ENCODE data around the gene PAQR4. TPM values are rescaled to one million over a fixed set of nuclear protein-coding genes. Genes with fewer than 3 reads are reported as not detected.

The PAQR4 gene
- total RNA-seq (1 to 10 TPM; 1.5 to 1.7 TPM), polyA plus RNA-seq (under 1 TPM; 0.77 to 0.81 TPM)

DNA sequence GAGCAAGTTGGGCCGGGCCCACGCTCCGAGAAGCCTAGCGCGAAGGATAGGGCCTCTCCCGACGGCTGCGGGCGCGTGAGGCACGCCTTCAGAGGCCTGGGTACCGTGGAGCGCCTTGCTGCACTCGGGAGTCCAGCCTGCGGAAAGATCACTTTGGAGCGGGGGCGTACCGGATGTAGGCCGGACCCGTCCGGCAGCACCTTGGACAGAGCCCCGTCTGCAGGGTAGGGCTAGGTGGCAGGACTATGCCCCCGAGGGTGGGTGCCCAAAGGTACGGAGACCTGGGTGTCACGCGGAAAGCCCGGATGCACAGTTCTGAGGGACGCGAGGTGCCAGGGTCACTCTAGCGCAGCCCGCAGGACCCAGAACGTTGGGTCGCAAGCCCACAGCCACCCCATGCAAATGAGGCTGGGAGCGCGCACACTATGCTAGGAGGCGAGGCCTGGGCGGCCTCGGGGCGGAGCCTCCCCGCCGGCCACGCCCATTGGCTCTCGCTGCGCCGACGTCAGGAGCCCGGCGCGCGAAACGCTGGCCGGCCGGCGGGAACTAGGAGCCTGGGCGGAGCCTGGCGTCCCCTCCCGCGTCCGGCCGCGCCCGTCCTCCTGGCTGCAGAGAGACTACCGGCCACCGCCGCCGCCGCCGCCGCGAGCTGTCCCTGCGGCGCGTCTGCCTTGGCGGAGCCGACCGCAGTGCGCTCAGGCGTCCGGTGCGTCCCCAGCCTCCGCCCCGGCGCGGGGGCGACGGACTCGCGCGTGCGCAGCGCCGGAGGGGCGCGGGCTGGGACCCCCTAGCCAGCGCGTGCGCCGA, at the start of gene PAQR4:
Gene PAQR4 (plus strand): TSS at position 611 of the 807 bp plus-strand sequence. CDS start 327 bp downstream, outside the sequence.
- H3K27ac ChIP-seq (ENCODE audit: low read depth, low read length): peak within 1 kb of the TSS; percentile 26
- peak within 1 kb of the TSS; percentile 28 to 64 for H3K4me3 ChIP-seq (ENCODE audit: low read length in 2 of 2)
- H3K27ac Mint-ChIP-seq: peak within 1 kb of the TSS in 3 of 7 donors; percentile 52 to 78 (median 62)
- peak; percentile 67 to 79 (median 76) for DNase-seq
- H3K27me3 ChIP-seq (ENCODE audit: insufficient read depth, low read length): peaks cover 23% of the 10 kb centered on the region
- ChIA-PET POLR2A (ENCODE audit: partially characterized antibody) (interaction anchor here (6.8 kb wide), 1 partner anchor 13 kb away, joined by 49 read pairs; the partner anchor contains the start of gene PKMYT1), CTCF (ENCODE audit: partially characterized antibody) (interaction anchor here (0.7 to 1.3 kb wide), 2 partner anchors 22 to 61 kb away, joined by 3 read pairs; no protein-coding TSS in a partner anchor)
- no peaks in the 10 kb centered on the region for H3K36me3 ChIP-seq (ENCODE audit: insufficient read depth, low read length)
- H3K4me3 Mint-ChIP-seq: peak within 1 kb of the TSS; percentile 68 to 84 (median 78)
- no peaks in the 10 kb centered on the region for H3K36me3 Mint-ChIP-seq
- H3K9me3 Mint-ChIP-seq: peaks cover 0 to 3% (median 0%) of the 10 kb centered on the region in 8 donors
- peaks cover 44% of the 10 kb centered on the region for H3K4me1 ChIP-seq (ENCODE audit: insufficient read depth, low read length)
- intact Hi-C loops (cut with micrococcal nuclease): loop anchor here (1.0 to 5.0 kb wide), 2 partner anchors 11 to 87 kb away; partner anchors contain the start of genes FLYWCH2 and PKMYT1
- peaks cover 3 to 33% (median 20%) of the 10 kb centered on the region in 4 donors for H3K4me1 Mint-ChIP-seq
- no peaks in the 10 kb centered on the region for H3K9me3 ChIP-seq (ENCODE audit: control insufficient read depth in 1 of 2, low read length in 2 of 2)
- H3K27me3 Mint-ChIP-seq: peaks cover 8 to 15% of the 10 kb centered on the region in 2 donors

DNA sequence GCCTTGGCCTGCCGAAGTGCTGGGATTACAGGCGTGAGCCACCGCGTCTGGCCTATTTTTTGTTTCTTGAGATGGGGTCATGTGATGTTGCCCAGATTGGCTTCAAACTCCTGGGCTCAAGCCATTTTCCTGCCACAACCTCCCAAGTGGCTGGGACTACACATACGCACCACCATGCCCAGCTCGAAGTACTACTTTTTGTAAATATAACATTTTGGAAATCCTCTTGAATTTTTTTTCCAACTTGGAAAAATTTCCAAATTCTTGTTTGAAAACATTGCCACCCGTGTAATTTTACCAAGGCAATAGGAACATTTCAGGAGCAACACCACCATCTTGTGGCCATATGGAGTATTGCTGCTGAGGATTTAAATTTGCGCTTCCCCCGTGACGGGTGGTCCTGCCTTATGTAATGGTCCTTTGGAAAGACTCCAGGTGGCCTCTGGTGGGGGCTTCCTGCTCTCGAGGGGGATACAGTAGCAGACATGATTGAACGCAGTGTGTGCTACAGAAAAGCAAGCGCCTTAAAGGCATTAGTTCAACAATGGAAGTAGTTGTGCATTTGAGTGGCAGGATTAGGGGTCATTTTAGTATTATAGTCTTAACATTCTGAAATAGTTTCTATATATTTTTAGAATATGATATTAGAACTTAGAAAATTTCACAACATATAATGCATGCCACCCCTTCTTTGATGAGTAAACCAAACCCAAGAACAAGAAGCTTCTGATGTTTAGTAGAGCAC, 49.5 kb upstream of the PAQR4 start:
- Mint-ChIP-seq H3K27me3 (no peaks in the 10 kb centered on the region), H3K9me3 (no peaks in the 10 kb centered on the region), H3K36me3 (peaks cover 21 to 37% of the 10 kb centered on the region in 2 donors), H3K4me3 (no peak overlapping the region), H3K27ac (peak overlapping the region; percentile 50 to 90 (median 78)), H3K4me1 (peaks cover 5 to 12% (median 6%) of the 10 kb centered on the region in 4 donors)
- ChIA-PET CTCF (ENCODE audit: partially characterized antibody) (interaction anchor here (0.9 to 4.9 kb wide), 15 partner anchors 8 to 81 kb away, joined by 3 to 30 read pairs (median 5); partner anchors contain the start of genes FLYWCH1 and FLYWCH2), POLR2A (ENCODE audit: partially characterized antibody) (interaction anchor here (0.6 to 1.1 kb wide), 4 partner anchors 8 to 52 kb away, joined by 3 to 4 read pairs (median 4); partner anchors contain the start of genes FLYWCH1 and FLYWCH2)
- intact Hi-C loops (cut with micrococcal nuclease): loop anchor here (1.0 kb wide), 3 partner anchors 15 to 80 kb away; no protein-coding TSS in a partner anchor
- peak; percentile 47 to 68 (median 62) for DNase-seq
- H3K36me3 ChIP-seq (ENCODE audit: insufficient read depth, low read length): peaks cover 9% of the 10 kb centered on the region
- H3K9me3 ChIP-seq (ENCODE audit: control insufficient read depth in 1 of 2, low read length in 2 of 2): no peaks in the 10 kb centered on the region
- H3K27ac ChIP-seq (ENCODE audit: low read depth, low read length): no peak overlapping the region
- H3K4me1 ChIP-seq (ENCODE audit: insufficient read depth, low read length): no peaks in the 10 kb centered on the region
- H3K27me3 ChIP-seq (ENCODE audit: insufficient read depth, low read length): no peaks in the 10 kb centered on the region
- H3K4me3 ChIP-seq (ENCODE audit: low read length in 2 of 2): no peak overlapping the region

DNA sequence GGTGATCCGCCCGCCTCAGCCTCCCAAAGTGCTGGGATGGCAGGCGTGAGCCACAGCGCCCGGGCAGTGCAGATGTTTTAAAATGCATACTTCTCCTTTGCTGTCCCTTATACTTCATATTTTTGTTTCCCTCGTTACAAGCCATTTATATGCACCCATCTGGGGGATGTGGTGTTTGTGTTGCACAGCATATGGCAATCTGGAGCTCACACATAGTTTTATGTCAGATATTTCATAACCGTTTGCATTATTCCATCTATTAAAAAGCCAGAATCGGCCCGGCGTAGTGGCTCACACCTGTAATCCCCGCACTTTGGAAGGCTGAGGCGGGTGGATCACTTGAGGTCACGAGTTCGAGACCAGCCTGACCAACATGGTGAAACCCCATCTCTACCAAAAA, 45.7 kb upstream of the PAQR4 start:
- intact Hi-C loops (cut with micrococcal nuclease): no loop called here
- ChIA-PET POLR2A (ENCODE audit: partially characterized antibody) (no interaction called here), CTCF (ENCODE audit: partially characterized antibody) (interaction anchor here (0.6 to 2.1 kb wide), 5 partner anchors 12 to 56 kb away, joined by 3 to 10 read pairs (median 4); partner anchors contain the start of gene FLYWCH1)
- Mint-ChIP-seq H3K9me3 (no peaks in the 10 kb centered on the region), H3K36me3 (peaks cover 21 to 32% of the 10 kb centered on the region in 2 donors), H3K27ac (no peak overlapping the region), H3K27me3 (no peaks in the 10 kb centered on the region), H3K4me3 (no peak overlapping the region), H3K4me1 (peaks cover 11 to 26% (median 20%) of the 10 kb centered on the region in 4 donors)
- Histone ChIP-seq H3K4me3 (ENCODE audit: low read length in 2 of 2) (no peak overlapping the region), H3K27ac (ENCODE audit: low read depth, low read length) (no peak overlapping the region), H3K9me3 (ENCODE audit: control insufficient read depth in 1 of 2, low read length in 2 of 2) (no peaks in the 10 kb centered on the region), H3K36me3 (ENCODE audit: insufficient read depth, low read length) (no peaks in the 10 kb centered on the region), H3K27me3 (ENCODE audit: insufficient read depth, low read length) (no peaks in the 10 kb centered on the region), H3K4me1 (ENCODE audit: insufficient read depth, low read length) (peaks cover 12% of the 10 kb centered on the region)
- DNase-seq: no peak

DNA sequence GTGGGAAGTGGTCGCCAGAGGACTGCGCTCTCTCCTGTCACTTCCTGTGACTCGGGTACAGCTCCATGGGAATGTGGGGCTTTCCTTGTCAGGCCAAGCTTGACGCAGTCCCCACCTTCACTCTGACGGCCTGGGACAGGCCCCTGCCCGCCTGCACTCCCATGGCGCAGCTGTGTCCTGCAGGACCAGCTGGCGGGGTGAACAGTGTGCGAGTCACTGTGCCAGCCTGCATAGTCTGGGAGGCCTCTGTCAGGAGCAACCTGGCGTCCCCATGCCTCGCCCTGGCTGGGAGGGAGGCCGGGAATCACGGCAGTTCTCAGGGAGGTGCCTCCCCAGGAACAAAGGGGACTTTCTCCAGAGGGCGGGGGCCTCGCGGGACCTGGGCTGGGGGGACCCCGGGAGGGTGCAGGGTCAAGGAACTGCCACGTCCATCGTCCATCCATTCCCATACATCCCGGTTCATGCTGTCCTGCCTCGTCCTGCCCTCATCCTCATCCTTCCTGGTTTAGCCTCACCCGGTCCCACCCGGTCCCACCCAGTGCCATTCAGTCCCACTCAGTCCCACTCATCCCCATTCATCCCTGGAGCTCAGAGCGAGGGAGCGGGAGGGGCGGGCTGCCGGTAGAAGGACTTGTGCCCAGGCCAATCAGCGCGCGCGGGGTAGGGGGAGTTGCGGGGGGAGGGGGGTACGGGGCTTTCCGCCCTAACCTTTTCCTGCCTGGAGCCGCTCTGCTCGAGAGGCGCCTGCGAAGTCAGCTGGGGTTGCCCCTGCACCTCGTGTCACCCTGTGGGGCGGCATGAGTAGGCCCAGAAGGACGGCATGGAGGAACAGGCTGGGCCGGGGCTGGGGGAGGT, 44.0 kb upstream of the PAQR4 start:
- no peak for DNase-seq
- ChIA-PET CTCF (ENCODE audit: partially characterized antibody) (interaction anchor here (1.0 to 3.2 kb wide), 3 partner anchors 14 to 57 kb away, joined by 3 to 29 read pairs (median 4); partner anchors contain the start of gene FLYWCH1), POLR2A (ENCODE audit: partially characterized antibody) (interaction anchor here (1.1 to 3.1 kb wide), 2 partner anchors 13 to 42 kb away, joined by 5 to 13 read pairs; partner anchors contain the start of genes FLYWCH1 and FLYWCH2)
- H3K4me1 ChIP-seq (ENCODE audit: insufficient read depth, low read length): peaks cover 12% of the 10 kb centered on the region
- no peak overlapping the region for H3K4me3 Mint-ChIP-seq
- intact Hi-C loops (cut with micrococcal nuclease): no loop called here
- no peak overlapping the region for H3K4me3 ChIP-seq (ENCODE audit: low read length in 2 of 2)
- H3K4me1 Mint-ChIP-seq: peaks cover 7 to 21% (median 17%) of the 10 kb centered on the region in 4 donors
- H3K27me3 ChIP-seq (ENCODE audit: insufficient read depth, low read length): no peaks in the 10 kb centered on the region
- H3K9me3 Mint-ChIP-seq: no peaks in the 10 kb centered on the region
- no peaks in the 10 kb centered on the region for H3K9me3 ChIP-seq (ENCODE audit: control insufficient read depth in 1 of 2, low read length in 2 of 2)
- peaks cover 16 to 22% of the 10 kb centered on the region in 2 donors for H3K36me3 Mint-ChIP-seq
- no peak overlapping the region for H3K27ac ChIP-seq (ENCODE audit: low read depth, low read length)
- H3K36me3 ChIP-seq (ENCODE audit: insufficient read depth, low read length): peaks cover 6% of the 10 kb centered on the region
- H3K27ac Mint-ChIP-seq: no peak overlapping the region
- H3K27me3 Mint-ChIP-seq: no peaks in the 10 kb centered on the region

DNA sequence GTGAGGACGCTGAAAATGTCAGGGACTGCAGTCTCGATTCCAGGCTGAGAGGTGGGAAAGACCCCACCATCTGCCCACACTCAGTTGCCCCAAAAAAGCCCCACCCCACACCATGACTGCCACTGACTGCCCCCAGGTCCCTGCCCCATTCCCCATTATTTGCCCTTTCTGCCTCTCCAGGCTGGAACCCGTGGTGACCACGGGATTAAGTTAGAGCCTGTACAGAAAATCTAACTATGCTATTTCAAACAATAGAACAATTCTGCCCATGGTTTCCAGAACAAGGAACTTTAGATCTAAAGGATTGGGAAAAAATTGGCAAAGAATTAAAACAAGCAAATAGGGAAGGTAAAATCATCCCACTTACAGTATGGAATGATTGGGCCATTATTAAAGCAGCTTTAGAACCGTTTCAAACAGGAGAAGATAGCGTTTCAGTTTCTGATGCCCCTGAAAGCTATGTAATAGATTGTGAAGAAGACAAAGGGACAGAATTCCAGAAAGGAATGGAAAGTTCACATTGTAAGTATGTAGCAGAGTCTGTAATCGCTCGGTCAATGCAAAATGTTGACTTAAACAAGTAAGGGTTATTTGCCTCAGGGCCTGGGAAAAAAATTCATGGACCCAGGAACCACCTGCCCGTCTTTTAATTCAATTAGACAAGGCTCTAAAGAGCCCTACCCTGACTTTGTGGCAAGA, 43.0 kb upstream of the PAQR4 start:
- no peaks in the 10 kb centered on the region for H3K27me3 Mint-ChIP-seq
- H3K4me1 Mint-ChIP-seq: peaks cover 7 to 21% (median 17%) of the 10 kb centered on the region in 4 donors
- H3K27ac Mint-ChIP-seq: peak overlapping the region; percentile 0 to 90 (median 63)
- POLR2A ChIA-PET (ENCODE audit: partially characterized antibody): interaction anchor here (1.1 to 3.1 kb wide), 3 partner anchors 14 to 43 kb away, joined by 5 to 14 read pairs (median 13); partner anchors contain the start of genes FLYWCH1 and FLYWCH2
- peaks cover 16 to 21% of the 10 kb centered on the region in 2 donors for H3K36me3 Mint-ChIP-seq
- CTCF ChIA-PET (ENCODE audit: partially characterized antibody): interaction anchor here (0.8 to 3.2 kb wide), 21 partner anchors 9 to 125 kb away, joined by 3 to 29 read pairs (median 4); partner anchors contain the start of genes FLYWCH1 and FLYWCH2
- Histone ChIP-seq H3K9me3 (ENCODE audit: control insufficient read depth in 1 of 2, low read length in 2 of 2) (no peaks in the 10 kb centered on the region), H3K27ac (ENCODE audit: low read depth, low read length) (no peak overlapping the region), H3K4me1 (ENCODE audit: insufficient read depth, low read length) (peaks cover 12% of the 10 kb centered on the region), H3K27me3 (ENCODE audit: insufficient read depth, low read length) (no peaks in the 10 kb centered on the region), H3K36me3 (ENCODE audit: insufficient read depth, low read length) (peaks cover 8% of the 10 kb centered on the region), H3K4me3 (ENCODE audit: low read length in 2 of 2) (no peak overlapping the region)
- no peak overlapping the region for H3K4me3 Mint-ChIP-seq
- intact Hi-C loops (cut with micrococcal nuclease): loop anchor here (2.0 kb wide), 2 partner anchors 21 to 51 kb away; no protein-coding TSS in a partner anchor
- H3K9me3 Mint-ChIP-seq: no peaks in the 10 kb centered on the region
- no peak for DNase-seq
